Measurements from ENCODE around the gene SRRM2.

SRRM2 gene

DNA sequence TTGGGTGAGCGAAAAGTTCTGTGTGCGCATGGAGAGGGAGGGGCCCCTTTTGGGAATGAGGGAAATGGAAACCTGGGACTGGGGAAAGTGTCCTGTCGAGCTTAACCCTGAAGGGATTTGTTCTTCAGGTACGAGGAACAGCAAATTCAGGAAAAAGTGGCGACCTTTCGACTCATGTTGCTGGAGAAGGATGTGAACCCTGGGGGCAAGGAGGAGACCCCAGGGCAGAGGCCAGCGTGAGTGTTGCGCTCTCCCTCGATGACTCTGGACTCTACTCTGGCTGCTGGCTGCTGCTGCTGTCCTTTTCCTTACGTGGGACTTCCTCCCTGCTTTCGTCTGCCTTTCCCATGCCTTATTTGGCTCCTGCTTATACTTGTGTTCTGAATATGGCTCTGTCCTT lies 4.9 kb downstream of the SRRM2 start:
- in situ Hi-C loops (cut with HindIII; ENCODE audit: low sequenced_read_pairs) = no loop called here

DNA sequence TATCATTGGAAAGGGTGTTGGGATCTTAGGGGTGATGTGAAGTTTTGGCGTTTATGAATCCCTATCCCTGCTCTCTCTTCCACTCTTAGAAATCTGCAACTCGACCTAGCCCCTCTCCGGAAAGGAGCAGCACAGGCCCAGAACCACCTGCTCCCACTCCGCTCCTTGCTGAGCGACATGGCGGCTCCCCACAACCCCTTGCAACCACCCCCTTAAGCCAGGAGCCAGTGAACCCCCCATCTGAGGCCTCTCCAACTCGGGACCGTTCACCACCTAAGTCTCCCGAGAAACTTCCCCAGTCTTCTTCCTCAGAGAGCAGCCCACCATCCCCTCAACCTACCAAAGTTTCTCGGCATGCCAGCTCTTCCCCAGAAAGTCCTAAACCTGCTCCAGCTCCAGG lies 9.0 kb downstream of the SRRM2 start:
- in situ Hi-C loops (cut with HindIII; ENCODE audit: low sequenced_read_pairs) = no loop called here

DNA sequence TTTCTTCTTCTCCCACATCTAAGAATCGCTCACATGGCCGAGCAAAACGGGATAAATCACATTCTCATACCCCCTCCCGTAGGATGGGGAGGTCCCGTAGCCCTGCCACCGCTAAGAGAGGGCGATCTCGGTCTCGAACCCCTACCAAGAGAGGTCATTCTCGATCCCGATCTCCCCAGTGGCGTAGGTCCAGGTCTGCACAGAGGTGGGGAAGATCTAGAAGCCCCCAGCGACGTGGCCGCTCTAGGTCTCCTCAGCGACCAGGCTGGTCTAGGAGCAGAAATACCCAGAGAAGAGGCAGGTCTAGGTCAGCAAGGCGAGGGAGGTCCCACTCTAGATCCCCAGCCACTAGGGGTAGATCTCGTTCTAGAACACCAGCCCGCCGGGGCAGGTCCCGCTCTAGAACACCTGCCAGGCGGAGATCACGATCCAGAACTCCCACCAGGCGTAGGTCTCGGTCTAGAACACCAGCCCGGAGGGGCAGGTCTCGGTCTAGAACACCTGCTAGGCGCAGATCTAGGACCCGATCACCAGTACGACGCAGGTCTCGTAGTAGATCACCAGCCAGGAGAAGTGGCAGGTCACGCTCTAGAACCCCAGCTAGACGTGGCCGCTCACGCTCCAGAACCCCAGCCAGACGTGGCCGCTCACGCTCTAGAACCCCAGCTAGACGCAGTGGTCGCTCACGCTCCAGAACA lies 9.6 kb downstream of the SRRM2 start:
- in situ Hi-C loops (cut with HindIII; ENCODE audit: low sequenced_read_pairs) = no loop called here

DNA sequence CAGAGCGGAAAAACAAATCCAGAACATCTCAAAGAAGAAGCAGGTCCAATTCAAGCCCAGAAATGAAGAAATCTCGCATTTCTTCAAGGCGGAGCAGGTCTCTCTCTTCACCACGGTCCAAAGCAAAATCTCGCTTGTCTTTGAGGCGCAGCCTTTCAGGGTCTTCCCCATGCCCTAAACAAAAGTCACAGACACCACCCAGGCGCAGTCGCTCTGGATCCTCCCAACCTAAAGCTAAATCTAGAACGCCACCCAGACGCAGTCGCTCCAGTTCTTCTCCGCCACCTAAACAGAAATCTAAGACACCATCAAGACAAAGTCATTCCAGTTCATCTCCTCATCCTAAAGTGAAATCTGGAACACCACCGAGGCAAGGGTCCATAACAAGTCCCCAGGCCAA lies 10.3 kb downstream of the SRRM2 start:
- in situ Hi-C loops (cut with HindIII; ENCODE audit: low sequenced_read_pairs) = no loop called here

DNA sequence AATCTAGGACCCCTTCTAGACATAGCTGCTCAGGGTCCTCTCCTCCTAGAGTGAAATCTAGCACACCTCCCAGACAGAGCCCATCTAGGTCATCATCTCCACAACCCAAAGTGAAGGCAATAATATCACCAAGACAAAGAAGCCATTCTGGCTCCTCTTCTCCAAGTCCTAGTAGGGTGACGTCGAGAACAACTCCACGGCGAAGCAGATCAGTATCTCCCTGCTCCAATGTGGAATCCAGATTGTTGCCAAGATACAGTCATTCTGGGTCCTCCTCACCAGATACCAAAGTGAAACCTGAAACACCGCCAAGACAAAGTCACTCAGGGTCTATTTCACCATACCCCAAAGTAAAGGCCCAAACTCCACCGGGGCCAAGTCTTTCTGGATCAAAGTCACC lies 10.7 kb downstream of the SRRM2 start:
- in situ Hi-C loops (cut with HindIII; ENCODE audit: low sequenced_read_pairs) = no loop called here

DNA sequence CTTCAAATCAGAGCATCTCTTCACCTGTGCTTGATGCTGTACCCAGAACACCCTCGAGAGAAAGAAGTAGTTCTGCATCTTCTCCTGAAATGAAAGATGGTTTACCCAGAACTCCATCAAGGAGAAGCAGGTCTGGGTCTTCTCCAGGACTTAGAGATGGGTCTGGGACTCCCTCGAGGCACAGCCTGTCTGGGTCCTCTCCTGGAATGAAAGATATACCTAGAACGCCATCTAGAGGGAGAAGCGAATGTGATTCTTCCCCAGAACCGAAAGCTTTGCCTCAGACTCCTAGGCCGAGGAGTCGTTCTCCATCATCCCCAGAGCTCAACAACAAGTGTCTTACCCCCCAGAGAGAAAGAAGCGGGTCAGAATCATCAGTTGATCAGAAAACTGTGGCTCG lies 12.3 kb downstream of the SRRM2 start:
- in situ Hi-C loops (cut with HindIII; ENCODE audit: low sequenced_read_pairs) = no loop called here

DNA sequence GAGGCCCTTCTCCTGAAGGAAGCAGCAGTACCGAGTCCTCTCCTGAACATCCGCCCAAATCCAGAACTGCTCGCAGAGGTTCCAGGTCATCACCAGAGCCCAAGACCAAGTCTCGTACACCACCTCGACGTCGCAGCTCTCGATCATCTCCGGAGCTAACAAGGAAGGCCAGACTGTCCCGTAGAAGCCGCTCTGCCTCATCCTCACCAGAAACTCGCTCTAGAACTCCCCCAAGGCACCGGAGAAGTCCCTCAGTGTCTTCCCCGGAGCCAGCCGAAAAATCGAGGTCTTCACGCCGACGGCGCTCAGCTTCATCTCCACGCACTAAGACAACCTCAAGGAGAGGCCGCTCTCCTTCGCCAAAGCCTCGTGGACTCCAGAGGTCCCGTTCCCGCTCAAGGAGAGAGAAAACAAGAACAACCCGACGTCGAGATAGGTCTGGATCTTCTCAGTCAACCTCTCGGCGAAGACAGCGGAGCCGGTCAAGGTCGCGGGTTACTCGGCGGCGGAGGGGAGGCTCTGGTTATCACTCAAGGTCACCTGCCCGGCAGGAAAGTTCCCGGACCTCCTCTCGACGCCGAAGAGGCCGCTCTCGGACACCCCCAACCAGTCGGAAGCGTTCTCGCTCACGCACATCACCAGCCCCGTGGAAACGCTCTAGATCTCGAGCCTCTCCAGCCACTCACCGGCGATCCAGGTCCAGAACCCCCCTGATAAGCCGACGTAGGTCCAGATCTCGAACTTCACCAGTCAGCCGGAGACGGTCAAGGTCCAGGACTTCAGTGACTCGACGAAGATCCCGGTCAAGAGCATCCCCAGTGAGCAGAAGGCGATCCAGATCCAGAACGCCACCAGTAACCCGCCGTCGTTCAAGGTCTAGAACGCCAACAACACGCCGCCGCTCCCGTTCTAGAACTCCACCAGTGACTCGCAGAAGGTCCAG lies 13.3 kb downstream of the SRRM2 start:
- in situ Hi-C loops (cut with HindIII; ENCODE audit: low sequenced_read_pairs) = no loop called here

DNA sequence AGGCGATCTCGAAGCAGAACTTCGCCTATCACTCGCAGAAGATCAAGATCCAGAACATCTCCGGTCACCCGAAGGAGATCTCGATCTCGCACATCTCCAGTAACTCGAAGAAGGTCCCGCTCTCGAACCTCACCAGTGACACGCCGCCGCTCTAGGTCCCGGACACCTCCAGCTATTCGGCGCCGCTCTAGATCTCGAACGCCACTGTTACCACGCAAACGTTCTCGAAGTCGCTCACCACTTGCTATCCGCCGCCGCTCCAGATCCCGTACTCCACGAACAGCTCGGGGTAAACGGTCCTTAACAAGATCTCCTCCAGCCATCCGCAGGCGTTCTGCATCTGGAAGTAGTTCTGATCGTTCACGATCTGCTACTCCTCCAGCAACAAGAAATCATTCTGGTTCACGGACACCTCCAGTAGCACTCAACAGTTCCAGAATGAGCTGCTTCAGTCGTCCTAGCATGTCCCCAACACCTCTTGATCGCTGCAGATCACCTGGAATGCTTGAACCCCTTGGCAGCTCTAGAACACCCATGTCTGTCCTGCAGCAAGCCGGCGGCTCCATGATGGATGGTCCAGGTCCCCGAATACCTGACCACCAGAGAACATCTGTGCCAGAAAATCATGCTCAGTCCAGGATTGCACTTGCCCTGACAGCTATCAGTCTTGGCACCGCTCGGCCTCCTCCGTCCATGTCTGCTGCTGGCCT lies 14.1 kb downstream of the SRRM2 start:
- in situ Hi-C loops (cut with HindIII; ENCODE audit: low sequenced_read_pairs) = no loop called here

DNA sequence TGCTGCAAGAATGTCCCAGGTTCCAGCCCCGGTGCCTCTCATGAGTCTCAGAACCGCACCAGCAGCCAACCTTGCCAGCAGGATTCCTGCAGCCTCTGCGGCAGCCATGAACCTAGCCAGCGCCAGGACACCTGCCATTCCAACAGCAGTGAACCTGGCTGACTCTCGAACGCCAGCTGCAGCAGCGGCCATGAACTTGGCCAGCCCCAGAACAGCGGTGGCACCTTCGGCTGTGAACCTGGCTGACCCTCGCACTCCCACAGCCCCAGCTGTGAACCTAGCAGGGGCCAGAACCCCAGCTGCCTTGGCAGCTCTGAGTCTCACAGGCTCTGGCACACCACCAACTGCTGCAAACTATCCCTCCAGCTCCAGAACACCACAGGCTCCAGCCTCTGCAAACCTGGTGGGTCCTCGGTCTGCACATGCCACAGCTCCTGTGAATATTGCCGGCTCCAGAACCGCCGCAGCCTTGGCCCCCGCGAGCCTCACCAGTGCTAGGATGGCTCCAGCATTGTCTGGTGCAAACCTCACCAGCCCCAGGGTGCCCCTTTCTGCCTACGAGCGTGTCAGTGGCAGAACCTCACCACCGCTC lies 14.8 kb downstream of the SRRM2 start:
- in situ Hi-C loops (cut with HindIII; ENCODE audit: low sequenced_read_pairs) = no loop called here

DNA sequence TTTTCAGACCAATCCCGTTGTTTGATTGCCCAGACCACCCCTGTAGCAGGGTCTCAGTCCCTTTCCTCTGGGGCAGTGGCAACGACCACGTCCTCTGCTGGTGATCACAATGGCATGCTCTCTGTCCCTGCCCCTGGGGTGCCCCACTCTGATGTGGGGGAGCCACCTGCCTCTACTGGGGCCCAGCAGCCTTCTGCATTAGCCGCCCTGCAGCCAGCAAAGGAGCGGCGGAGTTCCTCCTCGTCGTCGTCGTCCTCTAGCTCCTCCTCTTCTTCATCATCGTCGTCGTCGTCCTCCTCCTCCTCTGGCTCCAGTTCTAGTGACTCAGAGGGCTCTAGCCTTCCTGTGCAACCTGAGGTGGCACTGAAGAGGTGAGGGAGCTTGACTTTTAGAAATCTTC lies 15.5 kb downstream of the SRRM2 start:
- in situ Hi-C loops (cut with HindIII; ENCODE audit: low sequenced_read_pairs) = no loop called here

DNA sequence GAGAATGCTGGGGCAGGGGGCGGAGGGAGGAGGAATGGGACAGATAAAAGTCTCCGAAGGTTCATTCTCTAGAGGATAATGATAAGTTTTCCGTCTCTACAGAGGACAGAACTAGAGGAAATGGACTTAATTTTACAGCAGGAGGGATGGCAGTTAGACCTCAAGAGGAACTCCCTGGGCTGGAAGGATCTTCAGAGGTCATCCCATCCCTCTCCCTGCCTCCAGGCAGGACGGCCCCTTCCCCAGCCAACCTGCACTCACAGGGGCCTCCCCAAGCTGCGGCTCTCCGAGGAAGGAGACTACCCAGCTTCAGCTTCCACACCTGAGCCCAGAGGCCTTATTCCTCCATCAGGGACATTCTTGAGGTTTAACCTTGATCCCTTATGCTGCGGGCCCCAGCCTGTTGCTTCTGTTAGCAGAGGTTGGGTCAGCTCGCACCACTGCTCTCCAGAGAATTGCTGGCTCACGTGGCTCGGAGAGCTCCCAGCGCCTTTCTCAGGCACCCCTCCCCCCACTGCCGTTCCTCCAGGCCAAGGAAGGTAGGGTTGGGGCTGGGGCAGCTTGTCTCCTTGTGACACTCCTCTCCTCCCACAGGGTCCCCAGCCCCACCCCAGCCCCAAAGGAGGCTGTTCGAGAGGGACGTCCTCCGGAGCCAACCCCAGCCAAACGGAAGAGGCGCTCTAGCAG lies 16.1 kb downstream of the SRRM2 start:
- in situ Hi-C loops (cut with HindIII; ENCODE audit: low sequenced_read_pairs) = no loop called here

DNA sequence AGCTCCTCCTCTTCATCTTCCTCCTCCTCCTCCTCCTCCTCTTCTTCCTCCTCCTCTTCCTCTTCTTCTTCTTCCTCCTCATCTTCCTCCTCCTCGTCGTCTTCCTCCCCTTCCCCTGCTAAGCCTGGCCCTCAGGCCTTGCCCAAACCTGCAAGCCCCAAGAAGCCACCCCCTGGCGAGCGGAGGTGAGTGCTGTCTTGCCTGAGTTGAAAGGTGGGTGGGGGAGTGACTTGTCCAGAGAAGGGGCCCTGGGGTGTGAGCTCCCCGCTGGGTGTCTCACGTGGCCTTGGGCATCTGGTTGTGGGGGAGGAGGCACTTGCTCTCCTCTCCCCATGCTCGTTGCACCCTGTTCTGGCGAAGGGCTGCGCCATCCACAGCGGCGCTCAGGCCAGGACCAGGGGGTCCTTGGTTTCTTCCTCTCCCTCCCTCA lies 16.7 kb downstream of the SRRM2 start:
- in situ Hi-C loops (cut with HindIII; ENCODE audit: low sequenced_read_pairs) = no loop called here

DNA sequence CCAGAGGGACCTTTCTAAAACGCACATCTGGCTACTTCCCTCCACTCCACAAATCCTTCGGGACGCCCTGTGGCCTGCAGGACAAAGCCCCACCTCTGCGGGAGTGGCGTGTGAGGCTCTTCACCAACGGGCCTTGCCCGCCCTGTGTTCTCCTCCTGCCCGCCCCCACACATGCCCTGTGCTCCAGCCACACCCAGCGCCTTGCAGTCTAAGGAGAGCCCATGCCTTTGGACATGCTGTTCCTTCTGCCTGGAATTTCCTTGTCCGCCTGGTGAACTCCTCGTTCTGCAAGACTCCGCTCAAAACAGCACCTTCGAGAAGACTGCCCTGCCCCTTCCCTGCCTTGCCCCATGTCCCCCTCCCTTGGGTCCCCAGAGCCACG lies 17.2 kb downstream of the SRRM2 start:
- in situ Hi-C loops (cut with HindIII; ENCODE audit: low sequenced_read_pairs) = no loop called here

DNA sequence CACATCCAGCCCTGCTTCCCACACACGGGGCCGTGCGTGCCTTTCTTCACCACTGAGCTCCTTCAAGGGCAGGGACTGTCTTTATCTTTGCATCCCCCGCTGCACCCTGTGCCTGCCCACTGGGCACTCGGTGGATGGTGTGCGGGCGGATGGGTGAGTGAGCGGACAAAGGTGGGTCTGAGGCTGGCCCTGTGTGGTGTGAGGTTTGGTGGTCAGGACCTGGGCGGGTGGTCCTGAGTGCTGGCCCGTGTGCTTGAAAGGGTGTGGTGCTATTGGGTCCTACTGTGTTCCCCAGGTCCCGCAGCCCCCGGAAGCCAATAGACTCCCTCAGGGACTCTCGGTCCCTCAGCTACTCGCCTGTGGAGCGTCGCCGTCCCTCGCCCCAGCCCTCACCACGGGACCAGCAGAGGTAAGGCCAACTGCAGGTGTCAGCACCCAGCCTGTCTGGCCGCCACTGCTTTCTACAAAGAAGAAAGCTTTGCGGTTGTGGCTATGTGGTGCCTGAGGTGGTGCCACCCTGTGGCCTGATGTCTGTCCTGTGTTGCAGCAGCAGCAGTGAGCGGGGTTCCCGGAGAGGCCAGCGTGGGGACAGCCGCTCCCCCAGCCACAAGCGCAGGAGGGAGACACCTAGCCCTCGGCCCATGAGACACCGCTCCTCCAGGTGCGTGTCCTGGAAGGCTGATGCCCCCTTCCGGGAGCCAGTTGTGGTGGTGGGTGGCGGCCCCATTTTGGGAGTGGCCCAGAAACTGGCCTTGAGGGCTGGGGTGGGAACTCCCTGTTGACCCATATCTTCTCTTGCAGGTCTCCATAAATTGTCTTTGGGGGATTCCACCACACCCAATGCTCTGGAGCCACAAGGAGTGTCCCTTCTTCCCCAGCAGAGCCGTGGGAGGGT lies 17.9 kb downstream of the SRRM2 start:
- in situ Hi-C loops (cut with HindIII; ENCODE audit: low sequenced_read_pairs) = no loop called here

DNA sequence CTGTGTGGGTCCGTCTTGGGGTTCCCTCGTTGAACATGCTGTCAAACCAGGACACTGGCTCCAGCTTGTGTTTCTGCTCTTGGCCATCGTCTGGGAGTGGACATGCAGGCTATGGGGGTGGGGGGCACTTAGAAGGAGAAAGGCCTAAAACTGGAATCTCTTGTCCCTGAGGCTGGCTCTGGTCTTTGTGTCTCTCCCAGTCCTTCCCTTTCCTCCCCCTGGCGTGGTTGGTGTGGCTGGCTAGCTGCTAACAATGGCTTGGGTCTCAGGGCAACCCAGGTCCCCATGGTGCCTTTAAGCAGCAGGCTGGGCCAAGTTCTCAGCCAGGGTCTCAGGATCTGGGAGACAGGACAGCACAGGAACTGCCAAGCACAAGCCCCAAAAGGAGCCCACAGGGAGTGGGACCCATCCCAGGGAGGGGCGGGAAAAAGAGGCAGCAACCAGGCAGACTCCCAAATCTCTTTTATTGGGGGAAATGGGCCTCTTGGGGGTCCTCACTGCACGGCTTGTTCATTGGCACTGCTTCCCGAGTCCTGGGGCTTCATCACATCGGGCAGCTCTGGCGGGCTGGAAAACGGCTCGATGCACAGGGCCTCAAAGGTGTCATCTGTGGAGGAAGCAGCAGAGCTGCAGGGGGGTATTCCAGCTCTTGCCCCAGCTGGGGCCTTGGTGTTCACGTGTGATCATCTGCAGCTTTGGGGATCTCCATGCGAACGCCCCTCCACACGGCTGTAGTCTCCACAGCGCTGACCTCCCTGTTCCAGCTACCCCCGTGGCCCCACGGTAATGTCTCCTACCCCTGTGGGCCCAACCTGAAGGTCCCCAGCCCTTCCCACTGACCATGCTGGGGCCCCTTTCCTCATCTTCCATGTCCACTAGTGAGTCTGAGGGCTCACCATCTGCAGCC lies 19.3 kb downstream of the SRRM2 start:
- in situ Hi-C loops (cut with HindIII; ENCODE audit: low sequenced_read_pairs) = no loop called here

DNA sequence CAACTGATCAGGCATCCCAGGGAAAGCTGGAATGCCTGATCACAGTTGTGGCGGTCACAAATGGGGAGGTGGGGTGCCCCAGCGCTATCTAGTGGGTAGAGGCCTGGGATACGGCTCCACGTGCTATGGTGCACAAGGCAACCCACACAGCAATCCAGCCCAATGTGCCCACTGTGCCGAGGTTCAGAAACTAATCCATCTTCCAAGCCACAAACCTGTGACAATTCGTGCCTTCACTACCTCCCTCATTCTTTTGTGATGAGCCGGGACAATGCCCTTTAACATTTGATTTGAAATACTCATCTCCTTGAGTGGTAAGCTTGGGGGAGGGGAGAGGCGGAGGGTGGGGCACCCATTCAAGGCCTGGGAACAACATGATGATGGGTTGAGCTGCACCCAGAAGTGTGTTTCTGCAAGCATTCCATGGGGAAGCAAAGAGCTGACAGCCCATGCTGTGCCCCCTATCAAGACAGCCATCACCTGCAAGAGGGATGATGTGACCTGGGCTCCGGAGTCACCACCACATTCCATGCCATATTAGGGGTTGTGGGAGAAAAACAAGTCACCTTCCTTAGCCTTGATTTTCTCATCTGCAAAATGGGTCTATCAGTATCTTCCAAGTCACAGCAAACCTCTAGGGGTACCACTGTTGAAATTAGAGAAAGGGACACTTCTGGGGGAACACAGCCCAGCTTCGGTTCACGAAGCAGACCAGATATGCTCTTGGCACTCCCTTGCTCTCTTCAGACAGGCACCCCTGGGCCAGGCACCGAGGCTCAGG lies 20.9 kb downstream of the SRRM2 start:
- in situ Hi-C loops (cut with HindIII; ENCODE audit: low sequenced_read_pairs) = no loop called here

DNA sequence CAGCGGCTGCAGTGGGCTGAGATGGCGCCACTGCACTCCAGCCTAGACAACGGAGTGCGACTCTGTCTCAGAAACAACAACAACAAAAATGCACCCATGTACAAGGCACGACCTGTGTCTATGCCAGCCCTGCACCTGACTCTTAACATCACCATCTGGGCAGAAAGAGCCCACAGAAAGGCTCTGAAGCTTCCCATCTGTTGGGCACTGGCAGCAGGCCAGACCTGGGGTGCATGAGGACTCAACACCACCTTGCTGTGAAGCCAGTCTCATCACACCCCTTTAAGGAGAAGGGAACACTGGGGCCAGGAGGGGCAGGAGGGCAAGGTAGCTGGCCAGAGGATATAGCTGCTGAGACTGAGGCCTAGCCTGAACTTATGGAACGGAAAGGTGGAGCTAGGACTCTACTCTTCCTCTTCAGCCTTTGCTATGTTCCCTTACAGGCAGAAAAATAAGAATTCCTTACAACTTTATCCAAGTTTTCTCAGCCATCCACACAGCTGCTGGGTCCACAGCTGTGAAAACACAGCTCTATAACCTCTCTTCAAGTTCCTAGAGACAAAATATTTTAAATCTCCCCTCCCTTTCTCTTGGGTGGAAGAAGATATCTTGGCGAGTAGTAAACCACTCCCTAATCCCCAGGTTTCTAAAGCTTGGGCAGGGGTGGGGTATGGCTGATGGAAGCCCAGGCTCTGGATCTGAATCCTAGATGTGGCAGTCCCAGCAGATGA lies 21.9 kb downstream of the SRRM2 start:
- in situ Hi-C loops (cut with HindIII; ENCODE audit: low sequenced_read_pairs) = no loop called here

All from DLD1 (cell line).